MCF 10A (cell line): ENCODE data around the gene ZNF304. TPM values are rescaled to one million over a fixed set of nuclear protein-coding genes. Genes with fewer than 3 reads are reported as not detected.

Experiments used
- BruUV-seq: library from RNA; stranded (reverse); fragments of 400-500 nt; replicated peaks from 2 replicates; lab custom pipeline; 2021; lab: Mats Ljungman, UMichigan
- CTCF ChIA-PET: fragments of 300-600 bp; sonication (Branson Sonifier 250); formaldehyde crosslinking; extraction: SDS; loops from one replicate; lab custom pipeline; 2021; ENCODE audit warnings: antibody characterized with exemption, inconsistent platforms; lab: Yijun Ruan, JAX
- POLR2A ChIA-PET: fragments of 300-600, 350-650 bp; sonication (Branson Sonifier 250); formaldehyde crosslinking; extraction: SDS; loops from one replicate; lab custom pipeline; 2020; ENCODE audit warnings: antibody characterized with exemption, inconsistent platforms; lab: Yijun Ruan, JAX
- DNase-seq: peaks from one replicate; pipeline ENCODE4 v3.0.0-alpha.2; 2018; ENCODE audit not compliant: unreplicated experiment
- H3K27ac Mint-ChIP-seq: one replicate; pipeline ENCODE4 v1.8.0; 2022; ENCODE audit warnings: mild to moderate bottlenecking, low read depth, mixed read lengths; ENCODE audit not compliant: unreplicated experiment
- H3K27me3 Mint-ChIP-seq: one replicate; pipeline ENCODE4 v1.8.0; 2022; ENCODE audit warnings: mixed read lengths; ENCODE audit not compliant: insufficient read depth, unreplicated experiment
- H3K36me3 Mint-ChIP-seq: one replicate; pipeline ENCODE4 v1.8.0; 2022; ENCODE audit warnings: mild to moderate bottlenecking, moderate library complexity, mixed read lengths; ENCODE audit not compliant: insufficient read depth, unreplicated experiment
- H3K4me1 Mint-ChIP-seq: one replicate; pipeline ENCODE4 v1.8.0; 2022; ENCODE audit warnings: mixed read lengths; ENCODE audit not compliant: insufficient read depth, unreplicated experiment
- H3K4me3 Mint-ChIP-seq: one replicate; pipeline ENCODE4 v1.8.0; 2022; ENCODE audit warnings: mild to moderate bottlenecking, moderate library complexity, mixed read lengths; ENCODE audit not compliant: unreplicated experiment
- H3K9me3 Mint-ChIP-seq: one replicate; pipeline ENCODE4 v1.8.0; 2022; ENCODE audit warnings: mixed read lengths; ENCODE audit not compliant: unreplicated experiment
- intact Hi-C: fragments of 100-400 bp; cut with micrococcal nuclease; formaldehyde crosslinking; loops from 2 replicates; pipeline ENCODE4 v1.14.1; 2022
- total RNA-seq: library from RNA; stranded (reverse); gene quantifications from 2 replicates; pipeline ENCODE4 v1.2.3, GENCODE V29; 2022
- TF ChIP-seq, protein P1 (sequence below): fragments of 200-600 bp; IDR thresholded peaks from one replicate; pipeline ENCODE4 v1.8.0; 2022; ENCODE audit warnings: antibody characterized with exemption, mild to moderate bottlenecking; ENCODE audit not compliant: unreplicated experiment

The ZNF304 gene
- total RNA-seq, 1 experiment from 2014 or later = 7.0 TPM

DNA sequence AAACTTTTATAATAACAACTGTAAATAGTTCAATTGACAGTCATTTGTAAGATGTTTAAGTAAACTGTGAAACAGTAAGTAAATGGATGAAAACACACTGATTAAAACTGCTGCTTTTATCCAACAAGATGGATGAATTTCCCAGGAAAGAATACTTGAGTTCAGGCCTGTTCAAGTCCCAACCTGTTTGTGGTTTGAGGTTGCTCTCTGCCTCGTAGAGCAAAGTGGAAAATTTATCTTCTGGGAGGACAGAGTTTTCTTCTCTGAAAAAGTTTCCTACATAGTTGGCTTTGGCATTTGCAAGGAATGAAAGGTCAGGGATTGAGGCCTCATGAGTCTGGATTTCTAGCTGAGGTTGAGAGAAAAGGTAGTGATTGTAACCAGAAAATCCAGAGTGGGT is 46.0 kb upstream of the ZNF304 start:
- peaks cover 41% of the 10 kb centered on the region for H3K36me3 Mint-ChIP-seq
- POLR2A ChIA-PET = interaction anchor here (0.7 to 3.8 kb wide), 3 partner anchors 9 to 50 kb away, joined by 3 to 21 read pairs (median 7); partner anchors contain the start of gene ZNF543
- DNase-seq = no peak

DNA sequence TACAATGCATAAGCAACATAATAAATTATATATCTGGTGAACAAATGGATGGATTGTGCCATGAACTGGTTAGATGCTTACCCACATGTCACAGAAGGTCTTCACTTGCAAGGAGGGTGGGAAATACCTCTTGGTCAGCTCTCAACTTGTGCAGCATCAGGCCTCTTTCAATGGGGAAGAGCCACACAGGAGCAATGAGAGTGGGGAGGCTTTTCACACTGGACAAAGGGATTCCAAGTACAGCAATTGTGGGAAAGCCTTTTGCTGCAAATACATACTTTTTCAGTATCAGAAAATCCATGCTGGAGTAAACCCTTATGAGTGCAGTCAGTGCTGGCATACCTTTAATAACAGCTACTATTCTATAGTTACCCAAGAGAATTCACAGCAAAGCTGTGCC is 42.6 kb upstream of the ZNF304 start:
- DNase-seq = no peak
- intact Hi-C loops = no loop called here
- peaks cover 22% of the 10 kb centered on the region for H3K36me3 Mint-ChIP-seq
- ChIA-PET POLR2A (interaction anchor here (0.9 to 1.4 kb wide), 2 partner anchors 12 to 18 kb away, joined by 4 read pairs; partner anchors contain the start of gene ZNF543), CTCF (no interaction called here)
- peaks cover 6% of the 10 kb centered on the region for H3K9me3 Mint-ChIP-seq
- BruUV-seq = no TSS peak
- no peaks in the 10 kb centered on the region for H3K27me3 Mint-ChIP-seq
- TF ChIP-seq, protein P1, sequence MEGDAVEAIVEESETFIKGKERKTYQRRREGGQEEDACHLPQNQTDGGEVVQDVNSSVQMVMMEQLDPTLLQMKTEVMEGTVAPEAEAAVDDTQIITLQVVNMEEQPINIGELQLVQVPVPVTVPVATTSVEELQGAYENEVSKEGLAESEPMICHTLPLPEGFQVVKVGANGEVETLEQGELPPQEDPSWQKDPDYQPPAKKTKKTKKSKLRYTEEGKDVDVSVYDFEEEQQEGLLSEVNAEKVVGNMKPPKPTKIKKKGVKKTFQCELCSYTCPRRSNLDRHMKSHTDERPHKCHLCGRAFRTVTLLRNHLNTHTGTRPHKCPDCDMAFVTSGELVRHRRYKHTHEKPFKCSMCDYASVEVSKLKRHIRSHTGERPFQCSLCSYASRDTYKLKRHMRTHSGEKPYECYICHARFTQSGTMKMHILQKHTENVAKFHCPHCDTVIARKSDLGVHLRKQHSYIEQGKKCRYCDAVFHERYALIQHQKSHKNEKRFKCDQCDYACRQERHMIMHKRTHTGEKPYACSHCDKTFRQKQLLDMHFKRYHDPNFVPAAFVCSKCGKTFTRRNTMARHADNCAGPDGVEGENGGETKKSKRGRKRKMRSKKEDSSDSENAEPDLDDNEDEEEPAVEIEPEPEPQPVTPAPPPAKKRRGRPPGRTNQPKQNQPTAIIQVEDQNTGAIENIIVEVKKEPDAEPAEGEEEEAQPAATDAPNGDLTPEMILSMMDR = no peak
- H3K4me1 Mint-ChIP-seq = peaks cover 10% of the 10 kb centered on the region
- no peak overlapping the region for H3K27ac Mint-ChIP-seq
- no peak overlapping the region for H3K4me3 Mint-ChIP-seq

More for the DNA sequence above, 46.0 kb upstream of the ZNF304 start:
- BruUV-seq = no TSS peak
- peaks cover 25% of the 10 kb centered on the region for H3K4me1 Mint-ChIP-seq
- H3K27ac Mint-ChIP-seq = peak overlapping the region; percentile 12
- intact Hi-C loops = no loop called here
- H3K4me3 Mint-ChIP-seq = no peak overlapping the region
- H3K9me3 Mint-ChIP-seq = peaks cover 4% of the 10 kb centered on the region
- TF ChIP-seq, protein P1 = no peak
- CTCF ChIA-PET = no interaction called here
- H3K27me3 Mint-ChIP-seq = no peaks in the 10 kb centered on the region

DNA sequence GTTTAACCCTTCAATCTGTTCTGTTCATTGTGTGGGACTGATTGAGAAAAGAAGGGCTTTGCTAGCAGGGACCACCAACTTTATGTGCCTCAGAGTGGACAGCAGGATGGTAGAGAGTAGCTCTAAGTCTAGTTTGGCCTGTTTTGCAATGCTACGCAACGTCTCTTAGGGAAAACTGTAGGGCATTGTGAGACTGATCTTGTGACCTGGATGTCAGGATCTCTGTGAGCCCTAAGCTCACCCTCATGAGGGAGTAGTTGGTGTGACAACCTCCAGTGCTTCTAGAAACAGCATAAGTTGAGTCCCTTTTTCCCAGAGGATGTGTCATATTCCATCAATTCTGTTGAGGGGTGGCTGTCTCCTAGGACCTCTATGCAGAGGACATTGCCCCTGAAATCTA is 40.3 kb upstream of the ZNF304 start:
- no peak overlapping the region for H3K4me3 Mint-ChIP-seq

DNA sequence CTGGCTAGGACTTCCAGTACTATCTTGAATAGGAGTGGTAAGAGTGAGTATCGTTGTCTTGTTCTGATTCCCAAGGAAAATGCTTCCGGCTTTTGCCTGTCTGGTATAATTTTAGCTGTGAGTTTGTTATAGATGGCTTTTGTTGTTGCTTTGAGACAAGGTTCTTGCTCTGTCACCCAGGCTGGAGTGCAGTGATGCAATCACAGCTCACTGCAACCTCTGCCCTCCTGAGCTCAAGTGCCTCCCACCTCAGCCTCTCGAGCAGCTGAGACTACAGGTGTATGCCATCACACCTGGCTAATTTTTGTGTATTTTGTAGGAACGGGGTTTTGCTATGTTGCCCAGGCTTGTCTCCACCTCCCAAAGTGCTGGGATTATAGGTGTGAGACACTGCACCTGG is 36.9 kb upstream of the ZNF304 start:
- Mint-ChIP-seq H3K27ac (no peak overlapping the region), H3K4me3 (no peak overlapping the region), H3K9me3 (peaks cover 6% of the 10 kb centered on the region), H3K36me3 (peaks cover 6% of the 10 kb centered on the region), H3K27me3 (peaks cover 15% of the 10 kb centered on the region), H3K4me1 (no peaks in the 10 kb centered on the region)
- ChIA-PET CTCF (interaction anchor here (0.6 to 1.9 kb wide), 2 partner anchors 13 to 90 kb away, joined by 4 to 6 read pairs; no protein-coding TSS in a partner anchor), POLR2A (interaction anchor here (0.9 to 4.1 kb wide), 3 partner anchors 9 to 30 kb away, joined by 3 to 14 read pairs (median 7); no protein-coding TSS in a partner anchor)
- intact Hi-C loops = no loop called here
- TF ChIP-seq, protein P1 = no peak
- no TSS peak for BruUV-seq
- DNase-seq = no peak

More for the DNA sequence above, 40.3 kb upstream of the ZNF304 start:
- no peaks in the 10 kb centered on the region for H3K4me1 Mint-ChIP-seq
- BruUV-seq = no TSS peak
- H3K27me3 Mint-ChIP-seq = peaks cover 15% of the 10 kb centered on the region
- intact Hi-C loops = no loop called here
- H3K27ac Mint-ChIP-seq = no peak overlapping the region
- POLR2A ChIA-PET = interaction anchor here (1.1 to 1.3 kb wide), 3 partner anchors 9 to 17 kb away, joined by 3 to 8 read pairs (median 4); partner anchors contain the start of gene ZNF543
- DNase-seq = no peak
- peaks cover 6% of the 10 kb centered on the region for H3K9me3 Mint-ChIP-seq
- CTCF ChIA-PET = interaction anchor here (2.7 kb wide), 1 partner anchor 9 kb away, joined by 8 read pairs; no protein-coding TSS in a partner anchor
- TF ChIP-seq, protein P1 = no peak
- H3K36me3 Mint-ChIP-seq = peaks cover 6% of the 10 kb centered on the region
